ENCODE results near the gene CLDN16. TPM values are rescaled to one million over a fixed set of nuclear protein-coding genes. Genes with fewer than 3 reads are reported as not detected.

The CLDN16 gene, protein sequence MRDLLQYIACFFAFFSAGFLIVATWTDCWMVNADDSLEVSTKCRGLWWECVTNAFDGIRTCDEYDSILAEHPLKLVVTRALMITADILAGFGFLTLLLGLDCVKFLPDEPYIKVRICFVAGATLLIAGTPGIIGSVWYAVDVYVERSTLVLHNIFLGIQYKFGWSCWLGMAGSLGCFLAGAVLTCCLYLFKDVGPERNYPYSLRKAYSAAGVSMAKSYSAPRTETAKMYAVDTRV
- total RNA-seq (2022; extraction: Qiagen RNA extraction), result 0.06 to 0.10 TPM (median 0.08 TPM) in 4 of 5 replicates, not detected in the other

DNA sequence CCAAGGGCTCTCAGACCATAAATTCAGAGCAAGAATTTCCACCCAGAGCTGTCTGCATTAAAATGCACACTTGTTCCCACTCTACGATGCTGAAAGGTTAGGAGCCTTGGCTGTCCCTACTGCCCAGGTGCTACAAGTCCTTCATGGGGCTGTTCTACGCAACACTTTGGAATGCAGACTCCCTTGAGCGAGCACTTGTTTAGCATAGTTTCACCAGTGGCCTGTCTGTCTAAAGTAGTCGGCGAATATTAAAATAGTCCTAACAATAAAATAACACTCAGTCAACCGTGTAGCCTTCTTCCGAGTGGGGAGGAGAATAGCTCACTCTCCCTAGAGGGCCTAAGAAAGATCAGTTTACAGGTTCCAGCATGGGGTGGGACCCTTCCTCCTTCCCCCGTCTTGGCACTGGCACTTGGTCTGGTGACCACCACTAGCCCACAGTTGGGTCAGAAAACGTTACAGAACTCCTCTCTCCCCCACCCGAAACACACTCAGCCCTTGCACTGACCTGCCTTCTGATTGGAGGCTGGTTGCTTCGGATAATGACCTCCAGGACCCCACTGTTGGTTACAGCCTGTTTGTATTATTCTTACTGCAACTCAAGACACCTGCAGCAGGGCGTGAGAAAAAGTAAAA, at the start of gene CLDN16:
TSS of gene CLDN16 (plus strand) at position 586 of the 636 bp plus-strand sequence. CDS start 167 bp downstream, outside the sequence.

DNA sequence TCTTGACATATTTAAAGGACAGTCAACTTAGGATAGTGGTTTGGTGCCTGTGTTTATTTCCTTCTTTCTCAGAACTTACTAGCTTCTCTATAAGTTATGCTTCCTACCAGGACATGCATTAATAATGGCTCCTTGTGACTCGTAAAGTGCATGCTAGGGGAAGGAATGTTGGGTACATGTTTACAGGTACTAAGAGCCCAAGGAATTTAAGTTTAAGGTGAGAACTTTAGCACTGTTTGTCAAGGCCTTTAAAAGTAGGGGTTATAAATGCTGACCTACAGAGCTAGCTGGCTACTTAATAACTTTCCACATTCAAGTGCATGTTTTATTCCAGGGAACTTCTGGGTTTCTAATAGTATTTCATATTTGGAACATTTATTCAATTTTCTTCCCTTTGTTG, 61.8 kb downstream of the CLDN16 start, which contains the start of gene TMEM207:
TSS of gene TMEM207 (minus strand) at position 101 of the 400 bp plus-strand sequence. CDS start at position 9, 92 bp downstream.

Other genes with a start within 250 kb of the CLDN16 start
- 17.9 to 24.5 TPM (median 19.9 TPM) in 5 replicates for gene CLDN1, start 65.7 kb upstream of the CLDN16 start, total RNA-seq (2022; extraction: Qiagen RNA extraction)
- not detected in 5 replicates for gene TMEM207, start 61.7 kb downstream of the CLDN16 start, total RNA-seq (2022; extraction: Qiagen RNA extraction)
- gene IL1RAP, start 125.9 kb downstream of the CLDN16 start, total RNA-seq (2022; extraction: Qiagen RNA extraction), result 4.0 to 7.3 TPM (median 5.0 TPM) in 5 replicates